SK-N-SH (cell line): Measurements from ENCODE around the gene TACC2.

Experiments
- CTCF ChIP-seq: fragments of 200-600 bp; sonication (generic); IDR thresholded peaks from 2 replicates; pipeline ENCODE4 v1.6.1; 2017; ENCODE audit warnings: antibody characterized with exemption, mild to moderate bottlenecking, moderate library complexity
- EP300 ChIP-seq, 2 experiments: IDR thresholded peaks; 2 replicates each; pipeline versions ENCODE4 v1.4.0 to v1.6.1; 2012; ENCODE audit warnings: borderline replicate concordance in 1 of 2, low read depth in 1 of 2, low read length in 1 of 2
- EZH2phosphoT487 ChIP-seq: fragments of 200-600 bp; sonication (generic); IDR thresholded peaks from 2 replicates; pipeline ENCODE4 v1.6.1; 2017; ENCODE audit warnings: low read depth, mixed run types, mild to moderate bottlenecking, antibody characterized with exemption, moderate library complexity, borderline replicate concordance
- GABPA ChIP-seq: IDR thresholded peaks from 2 replicates; pipeline ENCODE4 v1.4.0; 2012; ENCODE audit warnings: low read depth, mild to moderate bottlenecking
- GATA2 ChIP-seq: sonication (generic); formaldehyde crosslinking; IDR thresholded peaks from 2 replicates; pipeline ENCODE4 v1.5.0; 2020; ENCODE audit warnings: mild to moderate bottlenecking, missing genetic modification reagents
- NRF1 ChIP-seq: IDR thresholded peaks from 2 replicates; pipeline ENCODE4 v1.6.1; 2012; ENCODE audit warnings: low read depth, mild to moderate bottlenecking, low read length
- POLR2AphosphoS5 ChIP-seq: IDR thresholded peaks from 2 replicates; pipeline ENCODE4 v1.6.1; 2012; ENCODE audit warnings: low read depth, low read length
- RAD21 ChIP-seq: IDR thresholded peaks from 2 replicates; pipeline ENCODE4 v1.6.1; 2012; ENCODE audit warnings: mild to moderate bottlenecking, low read length
- RFX5 ChIP-seq: IDR thresholded peaks from 2 replicates; pipeline ENCODE4 v1.6.1; 2012; ENCODE audit warnings: mild to moderate bottlenecking, improper control_type of control experiment, low read length
- SIN3A ChIP-seq: IDR thresholded peaks from 2 replicates; pipeline ENCODE4 v1.6.1; 2012; ENCODE audit warnings: low read depth, mild to moderate bottlenecking, low read length, moderate library complexity, borderline replicate concordance
- TAF1 ChIP-seq: IDR thresholded peaks from 2 replicates; pipeline ENCODE4 v1.6.1; 2012; ENCODE audit warnings: low read depth, mild to moderate bottlenecking, low read length, moderate library complexity, borderline replicate concordance

- TF ChIP-seq CTCF (no peak), EP300 (IDR thresholded peaks at IDR 0.05; ENCODE audit: borderline replicate concordance in 1 of 2, low read depth in 1 of 2, low read length in 1 of 2) (no peak), TAF1 (no peak), GABPA (no peak), RAD21 (no peak), RFX5 (no peak), GATA2 (CRISPR knock-in tag) (no peak), SIN3A (no peak), POLR2AphosphoS5 (no peak), NRF1 (no peak), EZH2phosphoT487 (no peak)
These were observed 95.5 kb downstream of the TACC2 start for GRCh38 chr10:122084286-122085041.
